HG02884 (cell line): ENCODE results near the gene SLC6A1.
"Not testable (repeated sequence)": the region's sequence is repeated elsewhere in the genome, so short reads cannot be mapped to it uniquely, and the experiment has no call there.

ENCODE experiments used
- ATAC-seq: cut with Tn5 transposase; IDR thresholded peaks from one replicate; pipeline ENCODE4 v1.9.1; 2021; ENCODE audit warnings: mild to moderate bottlenecking, moderate library complexity; ENCODE audit not compliant: unreplicated experiment

SLC6A1 gene

GRCh38 chr3:11057655-11058054 lies 65.1 kb downstream of the SLC6A1 start:
- ATAC-seq, result no peak

- no peak for ATAC-seq
Measured at GRCh38 chr3:11059090-11059798, 66.7 kb downstream of the SLC6A1 start.

GRCh38 chr3:11059799-11060115 lies 67.2 kb downstream of the SLC6A1 start:
- ATAC-seq, result no peak

GRCh38 chr3:11060500-11061251 lies 68.1 kb downstream of the SLC6A1 start:
- ATAC-seq, result no peak

GRCh38 chr3:11061268-11061871 lies 68.8 kb downstream of the SLC6A1 start:
- ATAC-seq, result not testable (repeated sequence)

- ATAC-seq, result no peak
Measured at GRCh38 chr3:11062704-11063103, 70.2 kb downstream of the SLC6A1 start.

GRCh38 chr3:11071096-11071755 lies 78.7 kb downstream of the SLC6A1 start:
- no peak for ATAC-seq

- ATAC-seq, result no peak
Measured at GRCh38 chr3:11072631-11073030, 80.1 kb downstream of the SLC6A1 start.

GRCh38 chr3:11074011-11074410 lies 81.5 kb downstream of the SLC6A1 start:
- ATAC-seq, result no peak

- no peak for ATAC-seq
Measured at GRCh38 chr3:11074451-11074850, 81.9 kb downstream of the SLC6A1 start.

GRCh38 chr3:11075122-11075521 lies 82.6 kb downstream of the SLC6A1 start:
- not testable (repeated sequence) for ATAC-seq

- no peak for ATAC-seq
Measured at GRCh38 chr3:11076711-11077110, 84.2 kb downstream of the SLC6A1 start.

GRCh38 chr3:11077466-11077865 lies 84.9 kb downstream of the SLC6A1 start:
- ATAC-seq, result no peak

GRCh38 chr3:11078826-11079515 lies 86.4 kb downstream of the SLC6A1 start:
- ATAC-seq, result no peak

- no peak for ATAC-seq
Measured at GRCh38 chr3:11080492-11080891, 87.9 kb downstream of the SLC6A1 start.

GRCh38 chr3:11084098-11084497 lies 91.5 kb downstream of the SLC6A1 start:
- no peak for ATAC-seq

- ATAC-seq, result no peak
Measured at GRCh38 chr3:11084677-11085076, 92.1 kb downstream of the SLC6A1 start.

- ATAC-seq, result no peak
Measured at GRCh38 chr3:11085093-11085840, 92.7 kb downstream of the SLC6A1 start.

- ATAC-seq, result no peak
Measured at GRCh38 chr3:11086856-11087255, 94.3 kb downstream of the SLC6A1 start.

GRCh38 chr3:11088066-11088465 lies 95.5 kb downstream of the SLC6A1 start:
- no peak for ATAC-seq
